Measurements from ENCODE around the gene TBC1D8B. TPM values are rescaled to one million over a fixed set of nuclear protein-coding genes. Genes with fewer than 3 reads are reported as not detected.
A peak's percentile ranks its signal among the peaks of the same experiment; 100 is the strongest.
"Not testable (repeated sequence)": the region's sequence is repeated elsewhere in the genome, so short reads cannot be mapped to it uniquely, and the experiment has no call there.

TBC1D8B gene
- total RNA-seq, 2 experiments from 2014 or later = 1.2 TPM

GRCh38 chrX:106863697-106864096, 61.2 kb downstream of the TBC1D8B start:
- CTCF ChIA-PET = interaction anchor here (0.6 kb wide), 1 partner anchor 34 kb away, joined by 3 read pairs; no protein-coding TSS in a partner anchor
- Mint-ChIP-seq H3K4me3 (no peak overlapping the region), H3K9me3 (peaks cover 2% of the 10 kb centered on the region)

DNA sequence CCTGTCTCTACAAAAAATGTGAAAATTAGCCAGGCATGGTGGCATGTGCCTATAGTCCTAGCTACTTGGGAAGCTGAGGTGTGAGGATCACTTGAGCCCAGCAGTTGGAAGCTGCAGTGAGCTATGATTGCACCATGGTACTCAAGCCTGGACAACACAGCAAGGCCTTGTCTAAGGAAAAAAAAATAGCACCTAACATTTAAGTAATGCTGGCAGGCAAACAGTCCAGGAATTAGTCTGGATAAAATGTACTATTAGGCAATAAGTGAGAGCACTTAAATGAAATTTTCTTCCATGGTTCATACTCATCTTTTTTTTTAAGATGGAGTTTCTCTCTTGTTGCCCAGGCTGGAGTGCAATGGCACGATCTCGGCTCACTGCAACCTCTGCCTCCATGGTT, 70.3 kb downstream of the TBC1D8B start:
- CTCF ChIA-PET; H3K9me3 Mint-ChIP-seq; intact Hi-C loops (cut with micrococcal nuclease); H3K27me3 Mint-ChIP-seq (ENCODE audit: low read depth); DNase-seq; H3K4me1 Mint-ChIP-seq (ENCODE audit: low read depth); H3K4me3 Mint-ChIP-seq; H3K36me3 Mint-ChIP-seq (ENCODE audit: low read depth); H3K27ac Mint-ChIP-seq: not testable (repeated sequence)

More at GRCh38 chrX:106863697-106864096, 61.2 kb downstream of the TBC1D8B start:
- H3K27me3 Mint-ChIP-seq (ENCODE audit: low read depth) = peaks cover 2% of the 10 kb centered on the region
- intact Hi-C loops (cut with micrococcal nuclease) = no loop called here
- no peak overlapping the region for H3K27ac Mint-ChIP-seq
- DNase-seq = no peak
- H3K36me3 Mint-ChIP-seq (ENCODE audit: low read depth) = no peaks in the 10 kb centered on the region
- no peaks in the 10 kb centered on the region for H3K4me1 Mint-ChIP-seq (ENCODE audit: low read depth)

- DNase-seq = no peak
- CTCF ChIA-PET = no interaction called here
- Mint-ChIP-seq H3K4me1 (ENCODE audit: low read depth) (no peaks in the 10 kb centered on the region), H3K36me3 (ENCODE audit: low read depth) (no peaks in the 10 kb centered on the region), H3K9me3 (no peaks in the 10 kb centered on the region), H3K4me3 (no peak overlapping the region), H3K27me3 (ENCODE audit: low read depth) (no peaks in the 10 kb centered on the region), H3K27ac (no peak overlapping the region)
- intact Hi-C loops (cut with micrococcal nuclease) = no loop called here
Observed at GRCh38 chrX:106874075-106874474, 71.6 kb downstream of the TBC1D8B start.

- no peaks in the 10 kb centered on the region for H3K4me1 Mint-ChIP-seq (ENCODE audit: low read depth)
- DNase-seq = no peak
- H3K27ac Mint-ChIP-seq = no peak overlapping the region
- CTCF ChIA-PET = interaction anchor here (0.6 to 1.3 kb wide), 4 partner anchors 17 to 584 kb away, joined by 3 to 4 read pairs (median 3); no protein-coding TSS in a partner anchor
- no peak overlapping the region for H3K4me3 Mint-ChIP-seq
- no peaks in the 10 kb centered on the region for H3K27me3 Mint-ChIP-seq (ENCODE audit: low read depth)
- no peaks in the 10 kb centered on the region for H3K36me3 Mint-ChIP-seq (ENCODE audit: low read depth)
- intact Hi-C loops (cut with micrococcal nuclease) = no loop called here
- H3K9me3 Mint-ChIP-seq = no peaks in the 10 kb centered on the region
Observed at GRCh38 chrX:106875151-106875550, 72.7 kb downstream of the TBC1D8B start.

- H3K9me3 Mint-ChIP-seq = no peaks in the 10 kb centered on the region
Observed at GRCh38 chrX:106889468-106889867, 87.0 kb downstream of the TBC1D8B start.

DNA sequence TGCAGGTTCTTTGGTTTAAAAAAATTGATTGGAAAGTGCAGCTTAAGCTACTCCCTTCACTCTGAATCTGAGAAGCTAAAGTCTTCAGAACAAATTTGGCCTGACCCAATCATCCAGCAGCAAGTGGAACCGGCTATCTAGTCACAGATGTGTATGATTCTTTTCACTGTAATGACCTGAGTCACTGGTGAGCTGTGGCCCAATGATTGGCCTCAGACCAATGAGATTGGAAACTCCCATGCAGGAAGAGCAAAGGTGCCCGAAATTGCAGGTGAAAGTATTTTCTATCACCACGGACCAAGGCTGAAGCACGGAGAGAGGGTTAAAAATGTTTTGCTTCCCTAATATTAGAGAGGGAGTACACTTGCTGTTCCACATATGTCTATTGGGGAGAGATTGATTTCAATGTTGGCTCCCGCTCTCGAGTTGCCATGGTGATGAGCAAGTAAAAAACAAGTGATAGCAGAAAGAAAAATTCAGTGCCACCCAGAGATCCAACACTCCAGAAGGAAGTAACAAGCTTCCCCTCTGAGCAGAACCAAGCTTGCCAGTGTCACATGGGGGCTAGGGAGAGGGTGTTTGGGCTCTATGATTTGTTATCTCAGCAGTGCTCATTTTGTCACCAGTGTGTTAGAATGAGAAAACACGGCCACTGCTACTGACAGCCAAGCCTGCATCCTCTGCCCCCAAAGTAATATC, 89.4 kb downstream of the TBC1D8B start:
- no peak overlapping the region for H3K27ac Mint-ChIP-seq
- CTCF ChIA-PET = interaction anchor here (1.6 kb wide), 1 partner anchor 16 kb away, joined by 3 read pairs; no protein-coding TSS in a partner anchor
- no peaks in the 10 kb centered on the region for H3K36me3 Mint-ChIP-seq (ENCODE audit: low read depth)
- H3K27me3 Mint-ChIP-seq (ENCODE audit: low read depth) = no peaks in the 10 kb centered on the region
- no peak overlapping the region for H3K4me3 Mint-ChIP-seq
- no peaks in the 10 kb centered on the region for H3K9me3 Mint-ChIP-seq
- DNase-seq = no peak
- intact Hi-C loops (cut with micrococcal nuclease) = loop anchor here (10.0 kb wide), 2 partner anchors 407 to 1003 kb away; no protein-coding TSS in a partner anchor
- H3K4me1 Mint-ChIP-seq (ENCODE audit: low read depth) = peaks cover 3% of the 10 kb centered on the region

More at GRCh38 chrX:106889468-106889867, 87.0 kb downstream of the TBC1D8B start:
- DNase-seq = no peak
- intact Hi-C loops (cut with micrococcal nuclease) = no loop called here
- H3K4me1 Mint-ChIP-seq (ENCODE audit: low read depth) = no peaks in the 10 kb centered on the region
- H3K4me3 Mint-ChIP-seq = no peak overlapping the region
- no peak overlapping the region for H3K27ac Mint-ChIP-seq
- H3K36me3 Mint-ChIP-seq (ENCODE audit: low read depth) = no peaks in the 10 kb centered on the region
- CTCF ChIA-PET = no interaction called here
- no peaks in the 10 kb centered on the region for H3K27me3 Mint-ChIP-seq (ENCODE audit: low read depth)

GRCh38 chrX:106894392-106894909, 92.0 kb downstream of the TBC1D8B start:
- intact Hi-C loops (cut with micrococcal nuclease) = loop anchor here (1.0 to 10.0 kb wide), 4 partner anchors 59 to 1000 kb away; no protein-coding TSS in a partner anchor
- CTCF ChIA-PET = interaction anchor here (0.7 to 1.6 kb wide), 13 partner anchors 9 to 646 kb away, joined by 3 to 6 read pairs (median 3); partner anchors contain the start of gene RIPPLY1
- Mint-ChIP-seq H3K4me1 (ENCODE audit: low read depth) (peaks cover 5% of the 10 kb centered on the region), H3K36me3 (ENCODE audit: low read depth) (no peaks in the 10 kb centered on the region), H3K27ac (no peak overlapping the region), H3K4me3 (no peak overlapping the region), H3K27me3 (ENCODE audit: low read depth) (no peaks in the 10 kb centered on the region), H3K9me3 (no peaks in the 10 kb centered on the region)
- DNase-seq = peak; percentile 64

- DNase-seq = peak; percentile 6
- Mint-ChIP-seq H3K4me3 (no peak overlapping the region), H3K36me3 (ENCODE audit: low read depth) (no peaks in the 10 kb centered on the region), H3K9me3 (no peaks in the 10 kb centered on the region), H3K27ac (no peak overlapping the region), H3K27me3 (ENCODE audit: low read depth) (no peaks in the 10 kb centered on the region), H3K4me1 (ENCODE audit: low read depth) (peaks cover 5% of the 10 kb centered on the region)
- CTCF ChIA-PET = interaction anchor here (0.6 to 1.6 kb wide), 11 partner anchors 9 to 771 kb away, joined by 3 to 6 read pairs (median 3); partner anchors contain the start of gene RIPPLY1
- intact Hi-C loops (cut with micrococcal nuclease) = loop anchor here (1.0 to 10.0 kb wide), 6 partner anchors 58 to 1172 kb away; partner anchors contain the start of genes NCBP2L and TSC22D3
Observed at GRCh38 chrX:106894978-106895452, 92.5 kb downstream of the TBC1D8B start.

DNA sequence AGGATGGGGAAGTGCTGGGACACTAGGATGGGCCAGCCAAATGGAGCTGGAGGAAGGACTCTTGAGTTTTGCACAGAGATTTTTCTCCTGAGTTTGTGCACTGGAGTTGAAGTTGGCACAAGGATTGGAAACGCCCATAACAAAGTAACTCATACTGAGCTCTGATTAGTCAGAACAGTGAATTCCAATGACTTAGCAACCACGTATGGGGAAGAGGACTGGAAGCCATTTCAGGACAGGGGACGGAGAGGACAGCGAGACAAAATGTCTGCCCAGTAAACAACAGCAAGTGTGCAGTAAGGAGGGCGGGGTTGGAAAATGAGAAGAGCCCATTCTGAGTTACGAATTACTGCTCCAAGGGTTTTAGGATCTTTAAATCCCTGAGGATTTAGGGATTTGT, 94.8 kb downstream of the TBC1D8B start:
- CTCF ChIA-PET = interaction anchor here (0.7 to 2.9 kb wide), 8 partner anchors 25 to 1025 kb away, joined by 3 to 8 read pairs (median 4); no protein-coding TSS in a partner anchor
- Mint-ChIP-seq H3K27ac (no peak overlapping the region), H3K27me3 (ENCODE audit: low read depth) (no peaks in the 10 kb centered on the region), H3K36me3 (ENCODE audit: low read depth) (no peaks in the 10 kb centered on the region), H3K4me3 (no peak overlapping the region), H3K9me3 (no peaks in the 10 kb centered on the region), H3K4me1 (ENCODE audit: low read depth) (peaks cover 5% of the 10 kb centered on the region)
- DNase-seq = no peak
- intact Hi-C loops (cut with micrococcal nuclease) = loop anchor here (5.0 to 10.0 kb wide), 4 partner anchors 412 to 1170 kb away; partner anchors contain the start of genes NCBP2L and TSC22D3

- Mint-ChIP-seq H3K9me3 (no peaks in the 10 kb centered on the region), H3K27ac (no peak overlapping the region), H3K4me1 (ENCODE audit: low read depth) (peaks cover 5% of the 10 kb centered on the region), H3K27me3 (ENCODE audit: low read depth) (no peaks in the 10 kb centered on the region), H3K4me3 (no peak overlapping the region), H3K36me3 (ENCODE audit: low read depth) (no peaks in the 10 kb centered on the region)
- CTCF ChIA-PET = interaction anchor here (0.6 to 2.9 kb wide), 11 partner anchors 23 to 532 kb away, joined by 3 to 8 read pairs (median 3); no protein-coding TSS in a partner anchor
- intact Hi-C loops (cut with micrococcal nuclease) = loop anchor here (1.0 to 10.0 kb wide), 8 partner anchors 55 to 1169 kb away; partner anchors contain the start of genes NCBP2L and TSC22D3
- DNase-seq = peak; percentile 20
Observed at GRCh38 chrX:106898462-106898861, 96.0 kb downstream of the TBC1D8B start.

- H3K9me3 Mint-ChIP-seq = no peaks in the 10 kb centered on the region
- no peaks in the 10 kb centered on the region for H3K36me3 Mint-ChIP-seq (ENCODE audit: low read depth)
- H3K4me3 Mint-ChIP-seq = no peak overlapping the region
- DNase-seq = no peak
- intact Hi-C loops (cut with micrococcal nuclease) = loop anchor here (2.0 to 10.0 kb wide), 7 partner anchors 100 to 1168 kb away; partner anchors contain the start of genes NCBP2L and TSC22D3
- CTCF ChIA-PET = interaction anchor here (0.9 to 2.9 kb wide), 4 partner anchors 50 to 531 kb away, joined by 3 to 8 read pairs (median 3); no protein-coding TSS in a partner anchor
- no peaks in the 10 kb centered on the region for H3K27me3 Mint-ChIP-seq (ENCODE audit: low read depth)
- peaks cover 5% of the 10 kb centered on the region for H3K4me1 Mint-ChIP-seq (ENCODE audit: low read depth)
- H3K27ac Mint-ChIP-seq = no peak overlapping the region
Observed at GRCh38 chrX:106899276-106899675, 96.8 kb downstream of the TBC1D8B start.

- Mint-ChIP-seq H3K9me3 (no peaks in the 10 kb centered on the region), H3K27ac (no peak overlapping the region), H3K4me1 (ENCODE audit: low read depth) (peaks cover 5% of the 10 kb centered on the region), H3K27me3 (ENCODE audit: low read depth) (no peaks in the 10 kb centered on the region), H3K36me3 (ENCODE audit: low read depth) (no peaks in the 10 kb centered on the region), H3K4me3 (no peak overlapping the region)
- DNase-seq = no peak
- intact Hi-C loops (cut with micrococcal nuclease) = loop anchor here (2.0 to 10.0 kb wide), 7 partner anchors 99 to 1167 kb away; partner anchors contain the start of genes NCBP2L and TSC22D3
- CTCF ChIA-PET = no interaction called here
Observed at GRCh38 chrX:106899841-106900240, 97.4 kb downstream of the TBC1D8B start.
